ENCODE data around the gene RPL22. TPM values are rescaled to one million over a fixed set of nuclear protein-coding genes. Genes with fewer than 3 reads are reported as not detected.

Gene RPL22
- total RNA-seq, 2 experiments from 2014 or later, result 395 to 433 TPM

GRCh38 chr1:6197746-6198427 is 1.5 kb downstream of the RPL22 start:
- intact Hi-C loops (cut with micrococcal nuclease), result loop anchor here (2.0 to 5.0 kb wide), 4 partner anchors 17 to 264 kb away; partner anchors contain the start of genes CHD5 and ICMT
- ChIA-PET CTCF (interaction anchor here (1.2 to 3.8 kb wide), 2 partner anchors 10 to 13 kb away, joined by 3 to 17 read pairs; no protein-coding TSS in a partner anchor), POLR2A (interaction anchor here (0.6 to 1.9 kb wide), 6 partner anchors 8 to 171 kb away, joined by 3 to 5 read pairs (median 4); no protein-coding TSS in a partner anchor)
- Mint-ChIP-seq H3K4me3 (peak overlapping the region; percentile 90), H3K27me3 (no peaks in the 10 kb centered on the region), H3K36me3 (peaks cover 38% of the 10 kb centered on the region), H3K27ac (peak overlapping the region; percentile 79), H3K9me3 (no peaks in the 10 kb centered on the region), H3K4me1 (ENCODE audit: low read depth) (peaks cover 39% of the 10 kb centered on the region)
- DNase-seq, result no peak

GRCh38 chr1:6191968-6192367 is 7.4 kb downstream of the RPL22 start:
- no peaks in the 10 kb centered on the region for H3K9me3 Mint-ChIP-seq
- peaks cover 41% of the 10 kb centered on the region for H3K36me3 Mint-ChIP-seq
- H3K27me3 Mint-ChIP-seq, result no peaks in the 10 kb centered on the region
- CTCF ChIA-PET, result interaction anchor here (3.6 kb wide), 1 partner anchor 14 kb away, joined by 16 read pairs; the partner anchor contains the start of gene RNF207
- POLR2A ChIA-PET, result interaction anchor here (0.6 kb wide), 1 partner anchor 57 kb away, joined by 5 read pairs; no protein-coding TSS in a partner anchor
- H3K4me3 Mint-ChIP-seq, result no peak overlapping the region
- intact Hi-C loops (cut with micrococcal nuclease), result no loop called here
- no peak for DNase-seq
- H3K27ac Mint-ChIP-seq, result no peak overlapping the region
- H3K4me1 Mint-ChIP-seq (ENCODE audit: low read depth), result peaks cover 20% of the 10 kb centered on the region

GRCh38 chr1:6188466-6188865 is 10.9 kb downstream of the RPL22 start:
- H3K4me3 Mint-ChIP-seq, result no peak overlapping the region
- no peaks in the 10 kb centered on the region for H3K27me3 Mint-ChIP-seq
- POLR2A ChIA-PET, result interaction anchor here (0.7 kb wide), 1 partner anchor 245 kb away, joined by 3 read pairs; no protein-coding TSS in a partner anchor
- H3K27ac Mint-ChIP-seq, result no peak overlapping the region
- peaks cover 36% of the 10 kb centered on the region for H3K4me1 Mint-ChIP-seq (ENCODE audit: low read depth)
- peaks cover 43% of the 10 kb centered on the region for H3K36me3 Mint-ChIP-seq
- no peak for DNase-seq
- intact Hi-C loops (cut with micrococcal nuclease), result no loop called here
- CTCF ChIA-PET, result no interaction called here
- no peaks in the 10 kb centered on the region for H3K9me3 Mint-ChIP-seq

- no peaks in the 10 kb centered on the region for H3K9me3 Mint-ChIP-seq
- POLR2A ChIA-PET, result no interaction called here
- peaks cover 13% of the 10 kb centered on the region for H3K27me3 Mint-ChIP-seq
- H3K36me3 Mint-ChIP-seq, result peaks cover 35% of the 10 kb centered on the region
- CTCF ChIA-PET, result interaction anchor here (0.7 to 1.9 kb wide), 8 partner anchors 8 to 77 kb away, joined by 3 to 17 read pairs (median 4); partner anchors contain the start of gene RPL22
- intact Hi-C loops (cut with micrococcal nuclease), result no loop called here
- peaks cover 44% of the 10 kb centered on the region for H3K4me1 Mint-ChIP-seq (ENCODE audit: low read depth)
- DNase-seq, result peak; percentile 49
- H3K4me3 Mint-ChIP-seq, result no peak overlapping the region
- H3K27ac Mint-ChIP-seq, result peak overlapping the region; percentile 15
These were observed 13.6 kb downstream of the RPL22 start for GRCh38 chr1:6185635-6186382.

- intact Hi-C loops (cut with micrococcal nuclease), result no loop called here
- peak overlapping the region; percentile 28 for H3K27ac Mint-ChIP-seq
- H3K9me3 Mint-ChIP-seq, result no peaks in the 10 kb centered on the region
- ChIA-PET POLR2A (no interaction called here), CTCF (interaction anchor here (0.7 to 1.9 kb wide), 8 partner anchors 9 to 76 kb away, joined by 3 to 17 read pairs (median 4); partner anchors contain the start of gene RPL22)
- no peak overlapping the region for H3K4me3 Mint-ChIP-seq
- H3K4me1 Mint-ChIP-seq (ENCODE audit: low read depth), result peaks cover 46% of the 10 kb centered on the region
- H3K27me3 Mint-ChIP-seq, result peaks cover 15% of the 10 kb centered on the region
- H3K36me3 Mint-ChIP-seq, result peaks cover 31% of the 10 kb centered on the region
- no peak for DNase-seq
These were observed 14.2 kb downstream of the RPL22 start for GRCh38 chr1:6185151-6185550.

GRCh38 chr1:6184083-6184783 is 15.2 kb downstream of the RPL22 start:
- Mint-ChIP-seq H3K27me3 (peaks cover 15% of the 10 kb centered on the region), H3K36me3 (peaks cover 27% of the 10 kb centered on the region), H3K4me1 (ENCODE audit: low read depth) (peaks cover 43% of the 10 kb centered on the region), H3K4me3 (no peak overlapping the region), H3K27ac (no peak overlapping the region), H3K9me3 (no peaks in the 10 kb centered on the region)
- no peak for DNase-seq
- intact Hi-C loops (cut with micrococcal nuclease), result no loop called here
- POLR2A ChIA-PET, result no interaction called here
- CTCF ChIA-PET, result interaction anchor here (1.4 to 1.9 kb wide), 2 partner anchors 14 to 56 kb away, joined by 3 to 17 read pairs; partner anchors contain the start of gene RPL22

- intact Hi-C loops (cut with micrococcal nuclease), result no loop called here
- Mint-ChIP-seq H3K4me3 (no peak overlapping the region), H3K27me3 (peaks cover 20% of the 10 kb centered on the region), H3K27ac (no peak overlapping the region), H3K36me3 (peaks cover 20% of the 10 kb centered on the region), H3K4me1 (ENCODE audit: low read depth) (peaks cover 42% of the 10 kb centered on the region), H3K9me3 (no peaks in the 10 kb centered on the region)
- ChIA-PET CTCF (no interaction called here), POLR2A (interaction anchor here (0.7 kb wide), 1 partner anchor 81 kb away, joined by 3 read pairs; no protein-coding TSS in a partner anchor)
- DNase-seq, result no peak
These were observed 15.8 kb downstream of the RPL22 start for GRCh38 chr1:6183520-6183989.

- CTCF ChIA-PET, result no interaction called here
- Mint-ChIP-seq H3K4me1 (ENCODE audit: low read depth) (peaks cover 40% of the 10 kb centered on the region), H3K27me3 (peaks cover 42% of the 10 kb centered on the region), H3K4me3 (no peak overlapping the region), H3K9me3 (no peaks in the 10 kb centered on the region), H3K27ac (no peak overlapping the region), H3K36me3 (peaks cover 14% of the 10 kb centered on the region)
- intact Hi-C loops (cut with micrococcal nuclease), result loop anchor here (2.0 kb wide), 1 partner anchor 17 kb away; the partner anchor contains the start of gene RPL22
- POLR2A ChIA-PET, result interaction anchor here (0.5 kb wide), 1 partner anchor 12 kb away, joined by 4 read pairs; no protein-coding TSS in a partner anchor
- no peak for DNase-seq
These were observed 18.0 kb downstream of the RPL22 start for GRCh38 chr1:6181347-6181770.

- Mint-ChIP-seq H3K36me3 (peaks cover 11% of the 10 kb centered on the region), H3K4me1 (ENCODE audit: low read depth) (peaks cover 37% of the 10 kb centered on the region), H3K4me3 (no peak overlapping the region), H3K27ac (no peak overlapping the region), H3K27me3 (peaks cover 43% of the 10 kb centered on the region), H3K9me3 (no peaks in the 10 kb centered on the region)
- intact Hi-C loops (cut with micrococcal nuclease), result loop anchor here (2.0 kb wide), 1 partner anchor 18 kb away; the partner anchor contains the start of gene RPL22
- POLR2A ChIA-PET, result no interaction called here
- DNase-seq, result no peak
- CTCF ChIA-PET, result no interaction called here
These were observed 18.6 kb downstream of the RPL22 start for GRCh38 chr1:6180707-6181311.

- H3K36me3 Mint-ChIP-seq, result peaks cover 8% of the 10 kb centered on the region
- H3K27me3 Mint-ChIP-seq, result peaks cover 43% of the 10 kb centered on the region
- no peak for DNase-seq
- H3K9me3 Mint-ChIP-seq, result no peaks in the 10 kb centered on the region
- H3K4me3 Mint-ChIP-seq, result no peak within 1 kb of the TSS
- ChIA-PET CTCF (no interaction called here), POLR2A (no interaction called here)
- H3K27ac Mint-ChIP-seq, result no peak within 1 kb of the TSS
- H3K4me1 Mint-ChIP-seq (ENCODE audit: low read depth), result peaks cover 31% of the 10 kb centered on the region
- intact Hi-C loops (cut with micrococcal nuclease), result loop anchor here (2.0 kb wide), 1 partner anchor 19 kb away; the partner anchor contains the start of gene RPL22
These were observed 19.1 kb downstream of the RPL22 start, which contains the start of gene CHD5 for GRCh38 chr1:6180268-6180706. CHD5 (minus strand) TSS chr1:6180321; CDS start chr1:6180023, 298 bp downstream.

GRCh38 chr1:6179564-6180175 is 19.7 kb downstream of the RPL22 start:
- peaks cover 43% of the 10 kb centered on the region for H3K27me3 Mint-ChIP-seq
- H3K9me3 Mint-ChIP-seq, result no peaks in the 10 kb centered on the region
- peaks cover 3% of the 10 kb centered on the region for H3K36me3 Mint-ChIP-seq
- ChIA-PET POLR2A (no interaction called here), CTCF (no interaction called here)
- H3K27ac Mint-ChIP-seq, result no peak overlapping the region
- DNase-seq, result no peak
- H3K4me3 Mint-ChIP-seq, result no peak overlapping the region
- intact Hi-C loops (cut with micrococcal nuclease), result loop anchor here (2.0 kb wide), 1 partner anchor 19 kb away; the partner anchor contains the start of gene RPL22
- H3K4me1 Mint-ChIP-seq (ENCODE audit: low read depth), result peaks cover 25% of the 10 kb centered on the region

All from activated CD4-positive, alpha-beta memory T cell treated with anti-CD3 and anti-CD28 coated beads for 36 hours (primary cell).